ENCODE results near the gene PACRG. TPM values are rescaled to one million over a fixed set of nuclear protein-coding genes. Genes with fewer than 3 reads are reported as not detected.

Gene PACRG
- total RNA-seq, 1 experiment from 2014 or later, result 0.26 TPM

- H3K4ac ChIP-seq (ENCODE audit: low read depth, low read length), result no peak overlapping the region
- no CpG with 5 or more reads among the region's 1 CpG for WGBS (ENCODE audit: extremely low coverage, insufficient read length, low lambda C conversion rate)
- Mint-ChIP-seq H3K27ac (no peak overlapping the region), H3K4me3 (no peak overlapping the region), H3K36me3 (ENCODE audit: insufficient read depth in 1 of 3, low read depth in 3 of 3) (no peaks in the 10 kb centered on the region), H3K27me3 (ENCODE audit: low read depth) (no peaks in the 10 kb centered on the region), H3K4me1 (no peaks in the 10 kb centered on the region; a peak in 1 of 4 replicates), H3K9me3 (no peaks in the 10 kb centered on the region)
- H2BK20ac ChIP-seq (ENCODE audit: low read depth, low read length, poor library complexity, severe bottlenecking), result no peak overlapping the region
- H2BK5ac ChIP-seq (ENCODE audit: insufficient read length, low read length), result no peak overlapping the region
- H3K4me2 ChIP-seq (ENCODE audit: insufficient read depth, insufficient read length, low read length), result no peak overlapping the region
- no peak overlapping the region for H2AK5ac ChIP-seq (ENCODE audit: insufficient read length, low read length)
- H2AFZ ChIP-seq (ENCODE audit: low read length), result no peak overlapping the region
- no peak overlapping the region for H2BK15ac ChIP-seq (ENCODE audit: low read depth, low read length)
- H3K23me2 ChIP-seq (ENCODE audit: insufficient read length, low read depth, low read length, poor library complexity, severe bottlenecking), result no peaks in the 10 kb centered on the region
- no peak for DNase-seq
- H3K4me1 ChIP-seq (ENCODE audit: insufficient read depth, low read length), result no peaks in the 10 kb centered on the region
- H3T11ph ChIP-seq (ENCODE audit: low read length), result no peak overlapping the region
- no peak overlapping the region for H4K8ac ChIP-seq (replicated peaks; ENCODE audit: insufficient read length, low read depth, low read length)
- H3K79me1 ChIP-seq (ENCODE audit: insufficient read depth, low read depth, low read length, poor library complexity, severe bottlenecking), result no peaks in the 10 kb centered on the region
- no peak overlapping the region for H4K5ac ChIP-seq (ENCODE audit: insufficient read length, low read depth, low read length)
- H3K27ac ChIP-seq (ENCODE audit: insufficient read length, low read depth, low read length), result no peak overlapping the region
- no peak overlapping the region for H3K18ac ChIP-seq (ENCODE audit: insufficient read length, low read depth, low read length)
- H2BK120ac ChIP-seq (ENCODE audit: low read depth, low read length, poor library complexity, severe bottlenecking), result no peak overlapping the region
- no peak overlapping the region for H3K14ac ChIP-seq (ENCODE audit: insufficient read depth, low read length)
- H3K56ac ChIP-seq (ENCODE audit: insufficient read length, low read depth, low read length), result no peak overlapping the region
- no peaks in the 10 kb centered on the region for H3K9me3 ChIP-seq (ENCODE audit: control insufficient read depth, low read depth, low read length)
- TF ChIP-seq CTCF (conservative IDR thresholded peaks at IDR 0.05), result no peak
- no peak overlapping the region for H3K23ac ChIP-seq (ENCODE audit: insufficient read length, low read depth, low read length)
- no peaks in the 10 kb centered on the region for H3K27me3 ChIP-seq (ENCODE audit: insufficient read depth, low read length)
- H4K91ac ChIP-seq (ENCODE audit: insufficient read length, low read depth, low read length), result no peak overlapping the region
- H4K20me1 ChIP-seq (ENCODE audit: control insufficient read depth, insufficient read depth, insufficient read length), result no peaks in the 10 kb centered on the region
- no peak overlapping the region for H3K9ac ChIP-seq (ENCODE audit: extremely low read depth, insufficient read length, low read length)
- no peaks in the 10 kb centered on the region for H3K79me2 ChIP-seq (ENCODE audit: insufficient read depth, low read length)
- H2BK12ac ChIP-seq (ENCODE audit: insufficient read length, low read depth, low read length), result no peak overlapping the region
Measured at GRCh38 chr6:162697872-162698403, 29.8 kb upstream of the PACRG start.
